ENCODE results near the gene TTC22. TPM values are rescaled to one million over a fixed set of nuclear protein-coding genes. Genes with fewer than 3 reads are reported as not detected.
"Not testable (repeated sequence)": the region's sequence is repeated elsewhere in the genome, so short reads cannot be mapped to it uniquely, and the experiment has no call there.

Gene TTC22
- total RNA-seq, 1 donor from 2014 or later = 7.1 TPM

DNA sequence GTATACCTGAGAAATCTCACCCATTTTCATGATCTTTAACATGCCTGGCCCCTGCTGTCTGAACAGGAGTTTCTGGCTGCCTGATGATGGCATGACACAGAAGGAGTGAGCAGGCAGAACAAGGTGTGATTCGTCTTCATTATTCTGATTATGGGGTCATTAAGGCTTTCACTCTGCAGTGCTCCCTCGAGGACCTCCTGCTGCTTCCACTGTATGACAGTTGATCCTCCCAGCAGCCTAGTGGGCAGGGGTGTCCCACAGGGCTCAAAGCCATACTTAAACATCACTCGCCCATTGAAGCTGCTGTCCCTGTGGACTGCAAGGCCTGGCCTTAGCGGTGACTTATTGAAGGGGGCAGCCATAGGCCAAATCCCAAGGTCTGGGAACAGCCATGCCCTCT is 24.1 kb downstream of the TTC22 start:
- no peak overlapping the region for H3K27ac ChIP-seq
- ATAC-seq (no peak), DNase-seq (no peak)
- H3K27me3 ChIP-seq = no peaks in the 10 kb centered on the region
- TF ChIP-seq, protein P1, sequence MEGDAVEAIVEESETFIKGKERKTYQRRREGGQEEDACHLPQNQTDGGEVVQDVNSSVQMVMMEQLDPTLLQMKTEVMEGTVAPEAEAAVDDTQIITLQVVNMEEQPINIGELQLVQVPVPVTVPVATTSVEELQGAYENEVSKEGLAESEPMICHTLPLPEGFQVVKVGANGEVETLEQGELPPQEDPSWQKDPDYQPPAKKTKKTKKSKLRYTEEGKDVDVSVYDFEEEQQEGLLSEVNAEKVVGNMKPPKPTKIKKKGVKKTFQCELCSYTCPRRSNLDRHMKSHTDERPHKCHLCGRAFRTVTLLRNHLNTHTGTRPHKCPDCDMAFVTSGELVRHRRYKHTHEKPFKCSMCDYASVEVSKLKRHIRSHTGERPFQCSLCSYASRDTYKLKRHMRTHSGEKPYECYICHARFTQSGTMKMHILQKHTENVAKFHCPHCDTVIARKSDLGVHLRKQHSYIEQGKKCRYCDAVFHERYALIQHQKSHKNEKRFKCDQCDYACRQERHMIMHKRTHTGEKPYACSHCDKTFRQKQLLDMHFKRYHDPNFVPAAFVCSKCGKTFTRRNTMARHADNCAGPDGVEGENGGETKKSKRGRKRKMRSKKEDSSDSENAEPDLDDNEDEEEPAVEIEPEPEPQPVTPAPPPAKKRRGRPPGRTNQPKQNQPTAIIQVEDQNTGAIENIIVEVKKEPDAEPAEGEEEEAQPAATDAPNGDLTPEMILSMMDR (IDR thresholded peaks at IDR 0.05) = no peak
- no peaks in the 10 kb centered on the region for H3K36me3 ChIP-seq
- H3K9me3 ChIP-seq = no peaks in the 10 kb centered on the region
- H3K4me1 ChIP-seq = no peaks in the 10 kb centered on the region
- intact Hi-C loops (cut with DNase I) = no loop called here
- no peak overlapping the region for H3K4me3 ChIP-seq

DNA sequence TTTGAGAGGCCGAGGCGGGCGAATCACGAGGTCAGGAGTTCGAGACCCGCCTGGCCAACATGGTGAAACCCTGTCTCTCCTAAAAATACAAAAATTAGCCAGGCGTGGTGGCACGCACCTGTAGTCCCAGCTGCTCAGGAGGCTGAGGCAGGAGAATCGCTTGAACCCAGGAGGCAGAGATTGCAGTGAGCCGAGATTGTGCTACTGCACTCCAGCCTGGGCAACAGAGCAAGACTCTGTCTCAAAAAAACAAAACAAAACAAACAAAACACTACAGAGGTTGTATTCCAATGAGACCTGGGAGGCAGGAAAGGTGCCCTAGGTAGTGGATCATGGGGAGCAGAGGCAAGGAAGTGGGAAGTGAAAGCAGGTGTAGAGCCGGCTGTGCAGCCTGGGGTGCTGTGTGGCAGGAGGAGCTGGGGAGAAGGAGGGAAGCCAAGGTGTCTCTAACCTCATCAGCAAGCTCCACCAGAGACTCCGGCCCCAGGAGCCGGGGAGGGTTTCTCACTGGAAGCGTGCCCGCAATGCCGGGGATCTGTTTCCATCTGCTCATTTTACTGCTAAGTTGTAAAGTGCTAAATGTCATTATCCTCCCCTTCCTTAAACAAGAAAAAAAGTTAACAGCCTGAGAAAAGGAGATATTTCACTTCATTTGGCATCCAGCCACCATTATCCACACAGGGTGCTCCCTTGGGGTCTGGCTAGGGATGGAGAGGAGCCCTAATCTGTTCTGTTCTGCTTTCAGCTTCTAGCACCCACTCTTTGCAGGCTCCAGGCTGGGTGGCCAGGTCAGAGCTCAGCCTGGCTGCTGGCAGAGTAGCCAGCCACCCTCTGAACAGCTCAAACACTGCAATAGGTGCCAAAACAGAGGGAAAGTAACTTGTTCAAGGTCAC is 25.0 kb downstream of the TTC22 start:
- H3K9me3 ChIP-seq; intact Hi-C loops (cut with DNase I); H3K4me3 ChIP-seq; ATAC-seq; H3K27ac ChIP-seq; DNase-seq; H3K27me3 ChIP-seq; H3K36me3 ChIP-seq; H3K4me1 ChIP-seq: not testable (repeated sequence)

DNA sequence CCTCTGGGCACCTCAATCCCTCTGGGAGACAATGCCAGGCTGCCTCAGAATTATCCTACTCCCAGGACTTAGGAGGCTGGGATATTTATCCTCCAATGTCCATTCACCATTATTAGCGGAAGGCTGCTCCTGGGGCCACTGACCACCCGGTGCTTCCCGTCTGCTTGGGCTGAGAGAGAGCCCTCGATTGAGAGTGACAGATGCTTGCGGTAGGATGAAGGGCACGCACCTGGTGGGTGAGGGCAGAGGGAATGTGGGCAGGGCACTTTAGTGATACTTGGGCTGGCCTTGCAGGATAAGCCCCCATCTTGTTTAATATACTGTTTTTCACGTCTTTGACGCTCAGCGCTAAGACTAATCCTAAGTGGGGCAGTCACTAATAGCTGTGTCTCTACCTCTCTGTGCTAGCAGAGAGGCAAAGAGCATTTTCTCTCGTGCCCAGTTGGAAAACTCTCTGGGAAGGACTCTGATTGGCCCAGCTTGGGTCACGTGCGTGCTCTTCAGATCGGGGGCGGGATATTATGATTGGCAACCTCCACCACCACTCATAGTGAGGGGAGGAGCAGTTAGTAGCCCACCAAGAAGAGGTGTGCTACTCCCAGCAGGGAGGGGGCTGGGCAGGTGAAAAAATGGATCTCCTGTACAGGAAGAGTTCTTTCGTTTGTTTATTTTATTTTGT is 26.2 kb downstream of the TTC22 start:
- no peak overlapping the region for H3K4me3 ChIP-seq
- DNase-seq (no peak), ATAC-seq (peak; percentile 49)
- no peak overlapping the region for H3K27ac ChIP-seq
- TF ChIP-seq, protein P1 (IDR thresholded peaks at IDR 0.05) = no peak
- H3K4me1 ChIP-seq = no peaks in the 10 kb centered on the region
- intact Hi-C loops (cut with DNase I) = no loop called here
- no peaks in the 10 kb centered on the region for H3K9me3 ChIP-seq
- no peaks in the 10 kb centered on the region for H3K27me3 ChIP-seq
- no peaks in the 10 kb centered on the region for H3K36me3 ChIP-seq

DNA sequence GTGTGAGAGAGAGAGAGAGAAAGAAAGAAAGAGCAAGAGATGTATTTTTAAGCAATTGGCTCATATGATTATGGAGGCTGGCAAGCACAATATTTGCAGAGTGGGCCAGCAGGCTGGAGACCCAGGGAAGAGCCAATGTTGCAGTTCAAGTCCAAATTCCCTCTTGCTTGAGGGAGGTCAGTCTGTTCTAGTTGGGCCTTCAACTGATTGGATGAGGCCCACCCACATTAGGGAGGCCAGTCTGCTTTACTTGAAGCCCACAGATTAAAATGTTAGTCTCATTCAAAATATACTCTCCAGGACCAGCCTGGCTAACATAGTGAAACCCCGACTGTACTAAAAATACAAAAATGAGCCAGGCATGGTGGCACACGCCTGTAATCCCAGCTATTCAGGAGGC is 28.2 kb downstream of the TTC22 start:
- Histone ChIP-seq H3K27ac (no peak overlapping the region), H3K9me3 (no peaks in the 10 kb centered on the region), H3K36me3 (no peaks in the 10 kb centered on the region), H3K4me3 (no peak overlapping the region), H3K27me3 (no peaks in the 10 kb centered on the region), H3K4me1 (no peaks in the 10 kb centered on the region)
- DNase-seq (no peak), ATAC-seq (no peak)
- TF ChIP-seq, protein P1 (IDR thresholded peaks at IDR 0.05) = no peak
- intact Hi-C loops (cut with DNase I) = no loop called here

DNA sequence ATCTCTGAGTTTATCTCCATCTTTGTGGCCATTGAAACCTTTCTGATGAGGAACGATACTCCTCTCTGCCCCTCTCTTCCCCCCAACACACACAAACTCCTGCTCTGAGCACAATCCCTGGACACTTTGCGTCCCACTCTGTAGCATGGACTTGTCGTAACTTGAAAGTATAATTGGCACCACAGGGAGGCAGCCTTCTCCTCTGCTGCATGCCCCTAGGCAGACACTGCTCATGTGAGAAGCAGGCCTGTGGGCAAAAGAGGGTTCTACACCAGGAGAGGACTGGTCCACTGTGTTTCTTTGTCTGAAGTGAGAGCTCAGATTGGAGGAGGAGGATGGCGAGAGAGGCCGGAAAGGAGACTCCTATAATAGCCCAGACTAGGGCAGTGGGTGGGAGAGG is 33.0 kb downstream of the TTC22 start:
- H3K4me3 ChIP-seq = no peak overlapping the region
- no peak overlapping the region for H3K27ac ChIP-seq
- no peaks in the 10 kb centered on the region for H3K27me3 ChIP-seq
- TF ChIP-seq, protein P1 (IDR thresholded peaks at IDR 0.05) = no peak
- no peaks in the 10 kb centered on the region for H3K9me3 ChIP-seq
- no peak for ATAC-seq
- DNase-seq = no peak
- intact Hi-C loops (cut with DNase I) = no loop called here
- H3K4me1 ChIP-seq = no peaks in the 10 kb centered on the region
- H3K36me3 ChIP-seq = no peaks in the 10 kb centered on the region

DNA sequence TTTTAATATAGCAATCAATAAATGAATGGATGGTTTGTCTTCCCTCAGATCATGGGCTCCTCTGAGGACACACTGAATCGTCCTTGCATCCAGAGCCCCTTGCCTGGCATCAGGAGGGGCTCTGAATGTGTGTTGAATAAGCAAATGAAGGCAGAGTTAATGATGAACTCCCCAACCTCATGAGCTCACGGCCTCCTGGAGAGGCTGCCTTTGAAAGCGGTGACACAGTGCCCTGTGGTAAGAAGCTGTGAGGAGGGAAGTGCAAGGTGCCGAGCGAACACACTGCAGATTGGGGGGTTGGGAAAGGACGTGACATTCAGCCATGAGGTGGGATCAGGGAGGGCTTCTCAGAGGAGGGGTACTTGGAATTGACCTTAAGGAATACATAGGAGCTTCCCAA is 33.6 kb downstream of the TTC22 start:
- Histone ChIP-seq H3K36me3 (no peaks in the 10 kb centered on the region), H3K27ac (no peak overlapping the region), H3K9me3 (no peaks in the 10 kb centered on the region), H3K4me3 (no peak overlapping the region), H3K4me1 (no peaks in the 10 kb centered on the region), H3K27me3 (no peaks in the 10 kb centered on the region)
- DNase-seq = no peak
- TF ChIP-seq, protein P1 (IDR thresholded peaks at IDR 0.05) = no peak
- no peak for ATAC-seq
- intact Hi-C loops (cut with DNase I) = no loop called here
